Stromal cell of bone marrow (primary cell): Measurements from ENCODE around the gene PGP.

Source experiments
- DNase-seq: peaks from one replicate; pipeline ENCODE4 v3.0.0-alpha.2; 2012; ENCODE audit warnings: low read depth

Gene PGP

DNA sequence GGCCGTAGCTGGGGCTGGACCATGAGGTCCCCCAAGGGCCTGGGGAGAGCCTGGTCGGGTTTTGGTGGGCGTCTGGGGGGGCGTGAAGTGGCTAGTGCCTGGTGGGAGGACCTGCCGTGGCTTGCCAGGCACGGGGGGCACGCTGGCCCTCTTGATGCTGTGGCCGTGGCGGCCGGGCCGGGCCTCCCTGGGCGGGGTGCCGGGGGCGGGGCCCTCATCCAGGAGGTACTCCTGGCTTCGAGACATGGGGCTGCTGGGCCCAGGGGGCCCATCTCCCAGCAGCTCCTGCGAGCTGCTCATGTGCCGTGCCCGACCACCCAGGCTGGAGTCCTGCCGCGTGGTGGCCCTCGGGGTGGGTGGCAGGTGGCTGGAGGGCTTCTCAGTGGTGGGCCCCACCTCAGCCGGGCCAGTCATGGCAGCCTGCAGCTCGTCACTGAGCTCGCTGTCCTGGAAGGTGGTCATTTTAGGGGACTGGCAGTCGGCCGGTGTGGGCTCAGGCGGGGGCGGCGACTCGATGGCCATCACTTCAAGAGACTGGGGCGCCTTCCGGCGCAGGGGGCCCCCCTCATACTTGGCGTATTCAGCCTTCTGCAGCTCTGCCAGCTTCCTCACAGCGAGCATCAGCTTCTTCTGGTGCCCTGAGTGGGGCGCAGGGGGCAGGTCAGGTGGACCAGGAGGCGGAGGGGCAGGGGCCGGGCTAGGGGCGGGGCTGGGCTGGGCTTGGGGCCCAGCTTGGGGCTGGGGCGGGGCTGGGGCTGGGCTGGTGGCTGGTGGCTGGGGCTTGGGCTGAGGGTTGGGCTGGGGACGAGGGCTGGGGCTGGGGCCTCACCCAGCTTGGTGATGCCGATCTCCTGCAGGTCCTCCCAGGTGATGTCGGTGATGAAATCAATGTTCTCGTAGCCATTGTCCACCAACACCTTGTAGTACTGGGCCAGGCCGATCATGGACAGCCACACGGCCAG is 33.4 kb downstream of the PGP start:
- no peak for DNase-seq

DNA sequence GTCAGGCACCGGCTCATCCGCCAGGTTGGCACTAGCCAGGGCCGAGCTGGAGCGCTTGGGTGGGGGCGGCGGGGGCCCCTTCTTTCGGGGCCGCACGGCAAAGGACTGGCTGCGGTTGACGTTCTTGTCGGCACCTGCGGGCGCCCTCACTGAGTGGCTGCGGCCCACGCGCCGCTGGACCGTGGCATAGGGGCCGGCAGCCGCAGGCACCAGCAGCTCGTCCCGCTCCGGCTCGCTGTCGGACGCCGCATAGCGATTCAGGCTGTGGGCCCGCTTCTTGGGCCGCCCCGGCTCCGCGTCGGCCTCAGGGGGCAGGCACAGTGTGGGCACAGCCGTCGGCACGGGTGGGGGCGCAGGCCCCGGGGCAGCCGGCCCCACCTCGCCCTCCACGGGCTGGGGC is 34.2 kb downstream of the PGP start:
- DNase-seq, result no peak

DNA sequence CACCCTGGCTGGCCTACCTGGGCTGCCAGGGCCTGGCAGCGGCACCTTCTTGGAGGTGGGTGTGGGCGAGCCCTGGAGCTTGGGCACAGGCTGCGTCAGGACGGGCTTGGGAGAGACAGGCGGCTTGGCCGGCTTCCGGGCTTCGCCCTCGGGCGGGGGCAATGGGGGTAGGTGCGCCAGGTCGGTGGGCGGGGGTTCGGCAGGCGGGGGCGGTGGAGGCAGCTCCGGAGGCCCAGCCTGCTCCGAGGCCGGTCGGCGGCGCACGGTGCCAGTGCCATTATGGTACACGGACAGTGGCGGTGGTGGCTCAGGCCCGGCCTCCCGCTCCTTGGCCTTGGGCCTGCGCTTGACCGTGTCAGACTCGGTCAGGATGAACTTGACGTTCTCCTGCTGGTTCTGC is 35.1 kb downstream of the PGP start:
- no peak for DNase-seq

DNA sequence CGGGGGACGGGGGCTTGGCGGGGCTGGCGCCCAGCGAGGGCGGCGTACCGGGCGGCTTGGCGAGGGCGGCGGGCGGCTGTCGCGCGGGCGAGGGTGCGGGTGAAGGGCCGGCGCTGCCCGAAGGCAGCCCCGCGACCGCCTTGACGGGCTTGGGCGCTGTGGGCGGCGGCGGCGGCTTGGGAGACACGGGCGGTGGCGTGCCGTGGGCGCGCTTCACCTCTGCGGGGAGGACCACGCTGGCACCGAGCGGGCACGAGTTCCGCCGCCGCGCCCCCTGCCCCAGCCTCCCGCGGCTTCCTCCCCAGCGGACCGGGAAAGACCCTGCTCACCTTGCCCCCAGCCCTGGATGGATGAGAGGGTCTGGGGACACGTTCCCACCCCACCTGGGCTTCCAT is 35.5 kb downstream of the PGP start:
- no peak for DNase-seq

DNA sequence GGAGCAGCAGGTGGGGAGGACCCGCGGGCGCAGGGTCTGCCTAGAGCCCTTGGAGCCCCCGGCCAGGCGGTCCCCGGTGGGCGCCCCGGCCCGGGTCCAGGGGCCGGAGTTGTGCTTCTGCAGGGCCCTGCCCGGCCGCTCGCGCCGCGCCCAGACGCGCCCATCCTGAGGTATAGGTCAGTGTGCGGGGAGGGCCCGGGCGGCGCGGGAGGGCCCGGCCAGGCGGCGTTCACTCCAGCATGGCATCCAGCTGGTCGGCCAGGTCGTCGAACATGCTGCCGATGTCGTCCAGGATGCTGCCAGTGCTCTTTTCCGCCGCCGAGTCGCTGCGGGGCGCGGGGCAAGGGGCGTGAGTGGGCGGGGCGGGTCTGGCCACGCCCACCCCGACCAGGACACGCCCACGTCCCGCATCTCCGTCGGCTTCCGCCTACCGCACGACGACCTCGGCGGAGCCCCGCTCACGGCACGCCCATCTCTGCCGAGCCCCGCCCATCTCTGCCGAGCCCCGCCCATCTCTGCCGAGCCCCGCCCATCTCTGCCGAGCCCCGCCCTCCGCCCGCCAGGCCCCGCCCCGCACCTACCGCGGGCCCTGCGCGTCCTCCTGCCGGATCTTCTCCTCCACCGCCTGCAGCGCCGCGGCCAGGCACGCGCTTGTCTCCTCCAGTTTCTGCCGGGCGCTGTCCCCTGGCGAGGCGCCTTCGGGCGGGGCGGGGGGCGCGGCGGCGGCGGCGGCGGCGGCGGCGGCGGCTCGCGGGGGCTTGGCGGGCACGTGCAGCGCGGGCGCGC is 36.1 kb downstream of the PGP start:
- DNase-seq, result no peak

DNA sequence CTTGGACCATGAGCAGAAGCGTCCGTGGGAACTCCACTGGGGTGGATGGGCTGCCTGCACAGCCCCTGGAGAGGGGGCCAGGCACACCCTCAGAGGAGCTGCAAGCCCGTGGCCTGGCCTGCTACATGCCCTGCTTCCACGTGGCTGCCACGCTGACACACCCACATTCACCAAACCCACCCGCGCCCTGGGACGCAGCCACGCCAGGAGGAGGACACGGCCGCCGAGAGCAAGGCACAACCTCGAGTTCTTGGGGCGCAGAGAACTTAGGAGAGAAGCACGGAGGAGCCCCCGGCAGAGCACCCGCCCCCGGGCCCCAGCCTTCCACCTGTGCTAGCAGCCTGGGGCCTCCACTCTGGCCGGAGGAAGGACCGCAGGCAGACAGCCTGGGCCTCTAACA is 37.1 kb downstream of the PGP start:
- no peak for DNase-seq

DNA sequence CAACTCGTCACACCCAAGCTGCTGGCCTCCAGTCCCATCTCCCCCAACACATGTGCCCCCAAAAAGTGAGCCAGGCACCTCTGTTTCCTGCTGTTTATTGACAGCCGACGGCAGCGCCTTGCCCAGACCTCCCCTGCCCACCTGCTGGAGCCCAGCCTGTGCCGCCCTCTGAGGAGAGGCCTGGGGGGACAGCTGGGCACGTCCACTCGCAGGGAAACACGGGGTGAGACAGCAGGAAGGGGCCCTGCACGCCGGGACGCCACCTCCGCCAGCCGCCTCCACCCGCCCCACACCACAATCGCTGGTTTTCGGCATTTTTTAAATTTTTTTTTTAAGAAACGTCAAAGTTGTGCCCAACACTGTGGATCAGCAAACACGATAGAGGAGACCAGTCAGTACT is 37.5 kb downstream of the PGP start:
- DNase-seq, result no peak

DNA sequence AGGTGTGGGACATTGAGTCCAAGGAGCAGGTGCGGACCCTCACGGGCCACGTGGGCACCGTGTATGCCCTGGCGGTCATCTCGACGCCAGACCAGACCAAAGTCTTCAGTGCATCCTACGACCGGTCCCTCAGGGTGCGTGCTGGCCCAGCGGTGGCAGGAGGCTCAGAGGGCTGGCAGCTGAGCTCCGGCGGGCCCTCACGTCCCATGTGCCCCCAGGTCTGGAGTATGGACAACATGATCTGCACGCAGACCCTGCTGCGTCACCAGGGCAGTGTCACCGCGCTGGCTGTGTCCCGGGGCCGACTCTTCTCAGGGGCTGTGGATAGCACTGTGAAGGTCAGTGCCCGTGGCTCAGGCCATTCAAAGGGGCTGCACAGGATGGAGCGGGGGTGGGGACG is 38.6 kb downstream of the PGP start:
- DNase-seq, result no peak

DNA sequence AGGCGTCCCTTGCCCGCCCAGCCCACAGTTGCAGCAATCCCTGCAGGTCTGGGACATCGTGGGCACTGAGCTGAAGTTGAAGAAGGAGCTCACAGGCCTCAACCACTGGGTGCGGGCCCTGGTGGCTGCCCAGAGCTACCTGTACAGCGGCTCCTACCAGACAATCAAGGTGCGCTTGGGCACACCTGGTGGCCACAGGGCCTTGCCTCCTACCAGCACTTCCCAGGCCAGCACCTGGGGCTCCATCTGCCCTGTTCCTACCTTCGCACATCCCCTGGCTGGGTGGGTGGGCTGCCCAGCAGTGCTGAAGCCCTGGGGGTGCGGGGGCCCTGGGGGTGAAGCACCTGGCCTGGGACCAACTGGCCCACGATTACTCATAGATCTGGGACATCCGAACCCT is 39.2 kb downstream of the PGP start:
- DNase-seq, result no peak

DNA sequence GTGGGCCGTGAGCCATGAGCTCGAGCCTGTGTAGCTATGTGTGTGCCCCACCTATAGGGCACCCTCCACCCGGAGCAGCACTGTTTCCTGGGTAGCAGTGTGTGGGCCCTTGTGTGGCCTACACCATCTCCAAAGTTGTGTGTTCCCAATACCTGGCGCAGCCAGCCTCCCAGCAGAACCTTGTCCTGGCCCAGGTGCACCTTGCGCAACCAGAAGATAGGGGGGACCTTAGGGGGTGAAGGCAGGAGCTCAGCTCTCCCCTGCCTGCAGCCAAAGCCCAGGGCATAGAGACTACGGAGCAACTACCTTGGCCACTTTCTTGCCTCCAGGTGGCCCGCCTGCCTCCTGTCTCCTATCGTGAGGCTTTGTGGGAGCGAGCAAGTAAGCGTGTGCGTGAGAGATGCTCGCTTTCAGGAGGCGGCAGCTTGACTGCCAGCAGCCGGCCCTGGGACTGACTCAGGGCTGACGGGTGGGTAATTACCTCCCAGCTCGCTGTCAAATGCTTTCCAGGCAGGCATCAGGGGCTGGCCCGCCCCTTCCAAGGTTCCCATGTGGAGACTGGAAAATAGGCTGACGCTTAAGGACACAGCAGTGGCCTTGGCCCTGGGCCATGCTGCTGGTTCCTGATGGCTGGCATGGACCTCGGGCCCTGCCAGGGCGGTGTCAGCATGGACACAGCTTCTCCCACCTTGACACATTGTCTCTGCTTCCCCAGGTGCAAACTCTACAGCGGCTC is 40.1 kb downstream of the PGP start:
- no peak for DNase-seq

DNA sequence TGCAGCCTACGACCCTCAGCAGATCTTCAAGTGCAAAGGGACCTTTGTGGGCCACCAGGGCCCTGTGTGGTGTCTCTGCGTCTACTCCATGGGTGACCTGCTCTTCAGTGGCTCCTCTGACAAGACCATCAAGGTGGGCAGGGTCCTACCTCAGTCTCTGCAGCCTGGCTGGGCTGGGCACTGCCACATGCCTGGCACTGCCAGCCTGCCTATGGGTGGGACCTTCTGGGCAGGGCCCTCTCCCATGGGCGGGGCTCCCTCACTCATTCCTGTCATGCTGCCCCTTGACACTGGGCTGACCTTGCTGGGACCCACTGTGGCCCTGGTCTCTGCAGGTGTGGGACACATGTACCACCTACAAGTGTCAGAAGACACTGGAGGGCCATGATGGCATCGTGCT is 40.7 kb downstream of the PGP start:
- DNase-seq, result no peak

DNA sequence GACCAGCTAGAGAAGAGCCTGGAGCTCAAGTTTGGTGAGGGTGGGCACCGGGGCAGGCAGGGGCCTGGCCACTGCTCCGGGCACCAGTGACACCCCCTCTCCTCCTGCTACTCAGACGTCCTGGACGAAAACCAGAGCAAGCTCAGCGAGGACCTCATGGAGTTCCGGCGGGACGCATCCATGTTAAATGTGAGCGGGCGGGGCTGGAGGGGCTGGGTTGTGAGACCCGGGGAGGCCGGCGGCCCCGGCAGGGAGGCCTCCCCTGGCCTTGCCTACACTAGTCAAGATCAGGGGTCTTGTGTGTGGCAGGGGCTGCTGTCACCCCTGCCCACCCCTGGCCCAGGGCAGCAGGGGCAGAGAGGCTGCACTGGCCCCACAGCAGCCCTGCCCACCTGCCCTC is 41.3 kb downstream of the PGP start:
- no peak for DNase-seq

DNA sequence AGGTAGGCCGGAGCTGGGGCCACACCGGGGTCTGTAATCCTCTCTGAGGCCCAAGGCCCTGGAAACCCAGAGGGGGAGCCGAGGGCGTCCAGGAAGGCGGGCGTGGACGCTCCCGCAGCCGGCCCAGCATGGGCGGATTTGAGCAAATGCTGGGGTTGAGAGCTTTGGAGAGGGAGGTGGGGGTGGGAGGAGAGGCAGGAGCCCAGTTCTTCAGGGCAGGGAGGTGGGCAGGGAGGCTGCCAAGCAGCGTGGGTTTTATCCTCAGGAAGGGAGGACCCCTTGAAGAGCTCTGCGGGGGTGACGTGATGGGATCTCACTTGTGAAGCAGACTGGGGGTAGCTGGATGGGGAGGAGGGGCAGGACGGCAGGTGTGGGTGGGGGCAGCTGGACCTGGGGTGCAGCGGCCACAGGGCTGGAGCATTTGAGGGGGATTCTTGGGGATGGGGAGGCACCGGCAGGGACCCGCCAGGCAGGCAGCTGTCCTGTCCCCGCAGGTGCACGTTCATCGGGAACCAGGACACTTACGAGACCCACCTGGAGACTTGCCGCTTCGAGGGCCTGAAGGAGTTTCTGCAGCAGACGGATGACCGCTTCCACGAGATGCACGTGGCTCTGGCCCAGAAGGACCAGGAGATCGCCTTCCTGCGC is 41.8 kb downstream of the PGP start:
- no peak for DNase-seq

DNA sequence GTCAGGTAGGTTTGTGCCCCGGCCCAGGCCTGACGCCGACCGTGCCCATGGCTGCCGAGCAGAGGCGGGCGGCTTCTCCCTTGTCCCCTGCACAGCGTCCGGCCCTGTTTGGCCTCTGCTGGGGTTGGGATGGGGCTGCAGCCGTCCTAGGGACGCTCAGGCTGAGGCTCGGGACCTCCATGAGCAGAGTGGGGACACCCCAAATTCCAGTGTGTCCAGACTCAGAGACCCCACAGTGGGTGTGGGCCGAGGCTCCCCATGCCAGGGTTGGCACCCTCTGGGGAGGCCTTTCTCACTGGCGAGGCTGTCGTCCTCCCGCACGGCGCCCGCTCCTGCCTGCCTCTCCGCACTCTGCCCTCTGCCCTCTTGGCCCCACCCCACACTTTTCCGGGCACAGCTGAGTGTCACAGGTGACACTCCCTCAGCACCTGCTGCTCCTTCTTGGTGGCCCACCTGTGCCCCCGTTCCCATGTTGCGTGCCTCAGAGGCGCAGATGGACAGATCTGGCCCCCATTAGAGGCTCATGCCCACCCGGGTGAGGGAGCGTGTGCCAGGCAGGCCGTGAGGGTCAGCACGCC is 43.0 kb downstream of the PGP start:
- DNase-seq, result no peak

DNA sequence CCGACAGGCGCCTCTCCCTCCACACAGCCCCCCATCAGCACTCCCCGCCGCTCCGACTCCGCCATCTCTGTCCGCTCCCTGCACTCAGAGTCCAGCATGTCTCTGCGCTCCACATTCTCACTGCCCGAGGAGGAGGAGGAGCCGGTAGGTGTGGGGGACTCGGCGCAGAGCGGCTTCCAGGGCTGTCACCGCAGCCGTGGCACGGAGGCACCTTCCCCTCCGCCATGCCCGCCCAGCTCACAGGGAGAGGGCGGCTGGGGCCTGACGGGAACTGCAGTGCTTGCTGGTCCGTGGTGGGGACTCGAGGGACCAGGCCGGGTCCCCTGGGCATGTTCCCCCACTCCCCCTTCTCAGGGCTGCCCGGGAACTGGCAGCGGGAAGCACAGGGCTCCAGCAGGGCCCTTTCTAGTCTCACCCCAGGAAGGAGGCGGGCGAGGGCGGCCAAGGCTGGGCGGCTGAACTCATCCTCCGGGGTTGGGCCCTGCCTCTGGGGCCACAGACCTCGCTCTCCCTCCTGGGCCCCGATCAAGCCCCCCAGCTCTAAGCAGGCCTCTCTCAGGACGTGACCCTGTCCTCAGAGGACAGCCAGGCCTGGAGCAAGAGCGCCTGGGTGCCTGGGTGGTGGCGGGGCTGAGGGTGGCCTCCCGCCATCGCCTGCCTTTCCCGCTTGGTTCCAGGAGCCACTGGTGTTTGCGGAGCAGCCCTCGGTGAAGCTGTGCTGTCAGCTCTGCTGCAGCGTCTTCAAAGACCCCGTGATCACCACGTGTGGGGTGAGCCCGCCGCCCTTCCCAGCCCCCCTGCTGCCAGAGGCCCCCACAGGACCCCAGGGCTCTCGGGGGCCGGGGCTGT is 43.8 kb downstream of the PGP start:
- DNase-seq, result no peak

DNA sequence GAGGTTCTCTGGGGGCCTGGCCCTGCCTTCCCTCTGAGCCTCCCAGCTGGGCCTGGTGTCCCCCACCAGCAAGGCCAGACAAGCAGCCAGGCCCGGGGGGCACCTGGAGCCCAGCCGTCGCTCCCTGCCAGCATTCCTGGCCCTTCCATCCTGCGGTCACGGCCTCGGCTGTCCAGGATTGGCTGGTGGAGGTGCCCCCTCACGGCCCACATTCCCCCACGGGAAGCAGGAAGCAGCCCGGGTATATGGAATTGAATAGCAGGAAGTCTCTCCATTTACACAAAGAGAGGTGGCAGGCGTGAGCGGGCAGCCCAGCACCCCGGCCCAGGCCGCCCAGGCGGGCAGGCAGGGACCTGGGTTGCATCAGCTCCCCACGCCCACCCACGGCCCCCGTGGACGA is 44.6 kb downstream of the PGP start:
- DNase-seq, result no peak

DNA sequence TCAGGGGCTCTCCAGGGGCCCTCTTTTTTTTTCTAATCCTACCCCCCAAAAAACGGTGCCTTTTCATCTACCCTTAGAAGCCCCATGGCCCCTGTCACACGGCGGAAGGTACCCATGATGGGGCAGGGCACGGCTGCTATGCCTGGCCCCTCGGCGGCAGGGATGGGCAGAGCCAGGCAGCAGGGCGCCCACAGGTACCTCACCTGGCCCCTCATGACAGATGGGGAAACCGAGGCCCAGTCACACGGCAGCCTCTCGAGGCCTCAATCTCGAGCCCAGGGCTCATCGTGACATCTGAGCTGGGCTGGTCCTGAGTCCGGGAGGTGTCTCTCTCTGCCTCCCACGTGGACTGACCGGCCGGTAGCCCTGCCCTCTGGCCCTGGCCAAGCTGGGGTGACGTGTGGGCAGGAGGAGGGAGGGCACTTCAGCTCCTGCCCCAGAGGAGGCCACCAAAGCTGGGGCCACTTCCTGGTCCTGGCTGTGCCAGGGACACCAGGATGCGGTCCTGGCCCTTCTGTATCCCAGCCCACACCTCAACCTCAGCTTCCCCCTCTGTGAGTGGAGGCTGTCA is 47.5 kb downstream of the PGP start:
- DNase-seq, result no peak

DNA sequence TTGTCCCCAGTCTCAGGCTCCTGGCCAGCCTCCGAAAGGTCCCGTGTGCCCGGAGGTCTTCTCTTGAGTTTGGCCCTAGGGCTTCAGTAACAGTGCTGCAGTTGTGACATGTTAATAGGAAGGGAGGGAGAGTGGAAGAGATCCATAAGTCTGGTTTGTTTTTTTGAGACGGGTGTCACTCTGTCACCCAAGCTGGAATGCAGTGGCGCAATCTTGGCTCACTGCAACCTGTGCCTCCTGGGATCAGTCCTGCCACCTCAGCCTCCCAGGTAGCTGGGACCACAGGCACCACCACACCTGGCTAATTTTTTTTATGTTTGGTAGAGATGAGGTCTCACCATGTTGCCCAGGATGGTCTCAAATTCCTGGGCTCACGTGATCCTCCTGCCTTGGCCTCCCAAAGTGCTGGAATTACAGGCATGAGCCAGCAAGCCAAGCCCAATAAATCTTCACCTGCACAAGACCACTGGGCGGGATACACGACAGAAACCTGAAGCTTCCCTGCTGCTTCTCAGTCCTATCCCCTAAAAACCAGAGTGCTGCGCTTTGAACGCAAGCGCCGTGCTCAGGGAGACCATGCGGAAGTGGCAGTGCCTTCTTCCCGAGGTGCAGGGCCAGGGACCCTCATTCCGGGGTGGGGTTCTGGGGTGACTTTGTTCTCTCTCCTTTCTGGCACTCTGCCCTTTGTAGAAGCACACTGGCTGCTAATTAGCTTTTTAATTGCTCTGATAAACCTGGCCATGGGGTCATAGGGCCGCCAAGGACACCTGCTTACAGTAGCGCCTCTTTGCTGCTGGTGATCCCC is 48.2 kb downstream of the PGP start:
- no peak for DNase-seq

DNA sequence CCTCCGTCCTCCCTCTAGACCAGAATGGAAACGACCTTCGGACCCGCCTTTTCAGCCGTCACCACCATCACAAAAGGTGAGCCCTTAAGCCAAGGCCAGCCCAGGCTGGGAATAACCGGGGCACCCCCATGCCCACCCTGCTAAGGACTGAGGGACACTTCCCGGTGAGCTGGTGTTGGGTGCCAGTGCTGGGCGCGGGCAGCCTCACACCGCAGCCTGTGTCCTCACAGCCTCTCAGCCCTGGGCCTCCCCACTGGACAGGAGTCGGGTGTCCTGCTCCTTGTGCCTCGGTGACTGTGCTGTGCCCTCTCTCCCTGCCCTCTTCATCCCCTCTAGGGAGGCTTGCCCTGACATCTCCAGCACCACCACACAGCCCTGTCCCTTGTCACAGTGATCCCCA is 48.8 kb downstream of the PGP start:
- DNase-seq, result no peak
